Measurements from ENCODE around the gene LDLRAD4.
"Not testable (repeated sequence)": the region's sequence is repeated elsewhere in the genome, so short reads cannot be mapped to it uniquely, and the experiment has no call there.

LDLRAD4 gene

GRCh38 chr18:13658436-13659204 lies 440.1 kb downstream of the LDLRAD4 start:
- DNase-seq = no peak

GRCh38 chr18:13660510-13660909 lies 441.9 kb downstream of the LDLRAD4 start:
- DNase-seq = no peak

- DNase-seq = no peak
Observed at GRCh38 chr18:13661051-13661778, 442.7 kb downstream of the LDLRAD4 start.

- DNase-seq = no peak
Observed at GRCh38 chr18:13661779-13662256, 443.3 kb downstream of the LDLRAD4 start.

GRCh38 chr18:13672657-13673056 lies 454.1 kb downstream of the LDLRAD4 start:
- DNase-seq = no peak

GRCh38 chr18:13676471-13676870 lies 457.9 kb downstream of the LDLRAD4 start:
- no peak for DNase-seq

- not testable (repeated sequence) for DNase-seq
Observed at GRCh38 chr18:13677350-13677749, 458.8 kb downstream of the LDLRAD4 start.

GRCh38 chr18:13680612-13681011 lies 462.1 kb downstream of the LDLRAD4 start:
- DNase-seq = no peak

GRCh38 chr18:13681701-13682100 lies 463.1 kb downstream of the LDLRAD4 start:
- DNase-seq = no peak

GRCh38 chr18:13684546-13684945 lies 466.0 kb downstream of the LDLRAD4 start:
- no peak for DNase-seq

- no peak for DNase-seq
Observed at GRCh38 chr18:13688191-13689136, 469.9 kb downstream of the LDLRAD4 start.

- not testable (repeated sequence) for DNase-seq
Observed at GRCh38 chr18:13690060-13690459, 471.5 kb downstream of the LDLRAD4 start.

- DNase-seq = not testable (repeated sequence)
Observed at GRCh38 chr18:13695337-13695736, 476.8 kb downstream of the LDLRAD4 start.

- no peak for DNase-seq
Observed at GRCh38 chr18:13696961-13697360, 478.4 kb downstream of the LDLRAD4 start.

GRCh38 chr18:13700153-13700552 lies 481.6 kb downstream of the LDLRAD4 start:
- DNase-seq = no peak

Data from effector CD4-positive, alpha-beta T cell (primary cell).